HEK293T (cell line): ENCODE results near the gene C5orf22.

Source experiments
- BHLHE40 ChIP-seq: fragments of 450-650 bp; IDR thresholded peaks from 2 replicates; pipeline ENCODE4 v1.6.1; 2016; ENCODE audit warnings: mild to moderate bottlenecking, moderate library complexity, borderline replicate concordance
- ELF4 ChIP-seq: fragments of 450-650 bp; IDR thresholded peaks from 2 replicates; pipeline ENCODE4 v1.6.1; 2017; ENCODE audit warnings: antibody characterized with exemption
- FOXK2 ChIP-seq: fragments of 450-650 bp; IDR thresholded peaks from 2 replicates; pipeline ENCODE4 v1.6.1; 2016; ENCODE audit warnings: mild to moderate bottlenecking
- FOXM1 ChIP-seq: fragments of 450-650 bp; IDR thresholded peaks from 2 replicates; pipeline ENCODE4 v1.6.1; 2017; ENCODE audit warnings: mild to moderate bottlenecking, borderline replicate concordance
- HDGF ChIP-seq: fragments of 450-650 bp; IDR thresholded peaks from 2 replicates; pipeline ENCODE4 v1.6.1; 2017; ENCODE audit warnings: antibody characterized with exemption, borderline replicate concordance
- NFRKB ChIP-seq: fragments of 450-650 bp; IDR thresholded peaks from 2 replicates; pipeline ENCODE4 v1.6.1; 2016; ENCODE audit warnings: mild to moderate bottlenecking, moderate library complexity
- SP1 ChIP-seq: fragments of 450-650 bp; IDR thresholded peaks from 2 replicates; pipeline ENCODE4 v1.6.1; 2017
- SUZ12 ChIP-seq: fragments of 450-650 bp; IDR thresholded peaks from 2 replicates; pipeline ENCODE4 v1.6.1; 2016; ENCODE audit warnings: mild to moderate bottlenecking

- TF ChIP-seq ELF4 (no peak), HDGF (no peak), BHLHE40 (no peak), NFRKB (no peak), FOXK2 (no peak), SUZ12 (no peak), FOXM1 (no peak), SP1 (no peak)
Observed at GRCh38 chr5:31568302-31568835, 36.3 kb downstream of the C5orf22 start.
